Endothelial cell of umbilical vein (primary cell): ENCODE data around the gene CYTH2.

Source experiments
- EZH2 ChIP-seq: IDR thresholded peaks from 2 replicates; pipeline ENCODE4 v1.6.1; 2012; ENCODE audit warnings: borderline replicate concordance, low read depth, mild to moderate bottlenecking, moderate library complexity, low read length, inconsistent platforms; ENCODE audit not compliant: severe bottlenecking
- FOS ChIP-seq: IDR thresholded peaks from 2 replicates; pipeline ENCODE4 v1.6.1; 2011; ENCODE audit warnings: mild to moderate bottlenecking, low read length, moderate library complexity, borderline replicate concordance; ENCODE audit not compliant: insufficient read depth
- GATA2 ChIP-seq: IDR thresholded peaks from 2 replicates; pipeline ENCODE4 v1.7.0; 2011; ENCODE audit warnings: low read depth, mild to moderate bottlenecking, moderate library complexity, mixed read lengths, low read length; ENCODE audit not compliant: insufficient read length, insufficient read depth
- JUN ChIP-seq: IDR thresholded peaks from 2 replicates; pipeline ENCODE4 v1.6.1; 2011; ENCODE audit warnings: borderline replicate concordance, low read depth; ENCODE audit not compliant: insufficient read length, insufficient read depth
- MYC ChIP-seq: IDR thresholded peaks from one replicate; pipeline ENCODE4 v1.6.1; 2011; ENCODE audit warnings: mild to moderate bottlenecking, low read depth, low read length
- POLR2A ChIP-seq: IDR thresholded peaks from 2 replicates; pipeline ENCODE4 v1.6.1; 2012; ENCODE audit warnings: low read depth, mild to moderate bottlenecking, control low read depth, low read length
- POLR2AphosphoS5 ChIP-seq: IDR thresholded peaks from 2 replicates; pipeline ENCODE4 v1.6.1; 2012; ENCODE audit warnings: low read depth, mild to moderate bottlenecking, control low read depth, low read length, moderate library complexity; ENCODE audit not compliant: insufficient read depth
- TF ChIP-seq, protein P1 (sequence below), 2 donors: IDR thresholded peaks; 1 replicate in 1 of 2; 2 replicates in 1 of 2; pipeline ENCODE4 v1.5.1; 2011; ENCODE audit warnings: low read length in 2 of 2, mild to moderate bottlenecking in 2 of 2, moderate library complexity in 2 of 2, control low read depth in 1 of 2, inconsistent platforms in 1 of 2, low read depth in 1 of 2; ENCODE audit not compliant: insufficient read depth in 1 of 2; ENCODE audit errors: extremely low read depth in 1 of 2
- TF ChIP-seq, protein P2 (sequence below): IDR thresholded peaks from 2 replicates; pipeline ENCODE4 v1.6.1; 2011; ENCODE audit not compliant: insufficient read depth, insufficient read length

DNA sequence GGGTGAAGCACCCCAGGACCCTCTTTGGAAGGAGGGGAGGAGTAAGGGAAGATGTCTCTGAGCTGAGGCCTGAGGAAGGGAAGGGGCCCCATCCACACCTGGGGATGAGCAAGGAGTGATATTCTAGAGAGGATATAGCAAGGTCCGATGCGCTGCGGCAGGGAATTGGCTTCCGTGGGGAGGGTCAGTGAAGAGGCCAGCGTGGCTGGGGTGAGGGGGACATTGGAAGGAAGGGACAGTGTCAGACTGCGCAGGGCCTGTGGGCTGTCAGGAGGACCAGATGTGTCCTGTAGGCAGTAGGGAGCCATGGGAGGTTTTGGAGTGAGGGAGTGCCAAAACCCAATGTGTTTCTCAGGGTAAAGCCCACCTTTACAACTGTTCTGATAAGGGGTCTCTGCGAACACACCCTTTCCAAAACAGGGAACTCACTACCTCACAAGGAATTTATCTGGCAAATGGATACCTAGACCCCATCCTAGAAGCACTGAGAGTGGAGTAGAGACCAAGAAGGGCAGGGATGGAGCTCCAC lies 38.8 kb downstream of the CYTH2 start:
- TF ChIP-seq, protein P1, sequence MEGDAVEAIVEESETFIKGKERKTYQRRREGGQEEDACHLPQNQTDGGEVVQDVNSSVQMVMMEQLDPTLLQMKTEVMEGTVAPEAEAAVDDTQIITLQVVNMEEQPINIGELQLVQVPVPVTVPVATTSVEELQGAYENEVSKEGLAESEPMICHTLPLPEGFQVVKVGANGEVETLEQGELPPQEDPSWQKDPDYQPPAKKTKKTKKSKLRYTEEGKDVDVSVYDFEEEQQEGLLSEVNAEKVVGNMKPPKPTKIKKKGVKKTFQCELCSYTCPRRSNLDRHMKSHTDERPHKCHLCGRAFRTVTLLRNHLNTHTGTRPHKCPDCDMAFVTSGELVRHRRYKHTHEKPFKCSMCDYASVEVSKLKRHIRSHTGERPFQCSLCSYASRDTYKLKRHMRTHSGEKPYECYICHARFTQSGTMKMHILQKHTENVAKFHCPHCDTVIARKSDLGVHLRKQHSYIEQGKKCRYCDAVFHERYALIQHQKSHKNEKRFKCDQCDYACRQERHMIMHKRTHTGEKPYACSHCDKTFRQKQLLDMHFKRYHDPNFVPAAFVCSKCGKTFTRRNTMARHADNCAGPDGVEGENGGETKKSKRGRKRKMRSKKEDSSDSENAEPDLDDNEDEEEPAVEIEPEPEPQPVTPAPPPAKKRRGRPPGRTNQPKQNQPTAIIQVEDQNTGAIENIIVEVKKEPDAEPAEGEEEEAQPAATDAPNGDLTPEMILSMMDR (IDR thresholded peaks at IDR 0.05; ENCODE audit: extremely low read depth in 1 of 2, insufficient read depth in 1 of 2, low read depth in 1 of 2, low read length in 2 of 2) = no peak
- TF ChIP-seq, protein P2, sequence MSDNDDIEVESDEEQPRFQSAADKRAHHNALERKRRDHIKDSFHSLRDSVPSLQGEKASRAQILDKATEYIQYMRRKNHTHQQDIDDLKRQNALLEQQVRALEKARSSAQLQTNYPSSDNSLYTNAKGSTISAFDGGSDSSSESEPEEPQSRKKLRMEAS = no peak
- TF ChIP-seq GATA2 = no peak
- TF ChIP-seq FOS = no peak
- no peak for TF ChIP-seq POLR2A
- TF ChIP-seq POLR2AphosphoS5 = no peak
- no peak for TF ChIP-seq EZH2
- TF ChIP-seq MYC = no peak
- no peak for TF ChIP-seq JUN
